ENCODE data around the gene PRKCA. TPM values are rescaled to one million over a fixed set of nuclear protein-coding genes. Genes with fewer than 3 reads are reported as not detected.
A peak's percentile ranks its signal among the peaks of the same experiment; 100 is the strongest.

Gene PRKCA
- total and polyA plus RNA-seq, 9 of the 15 experiments (the other 6 are each of a cell fraction or from before 2014, with no cell fraction given) = 3.2 to 33.0 (median 17.8) TPM

- TF ChIP-seq, protein P1, sequence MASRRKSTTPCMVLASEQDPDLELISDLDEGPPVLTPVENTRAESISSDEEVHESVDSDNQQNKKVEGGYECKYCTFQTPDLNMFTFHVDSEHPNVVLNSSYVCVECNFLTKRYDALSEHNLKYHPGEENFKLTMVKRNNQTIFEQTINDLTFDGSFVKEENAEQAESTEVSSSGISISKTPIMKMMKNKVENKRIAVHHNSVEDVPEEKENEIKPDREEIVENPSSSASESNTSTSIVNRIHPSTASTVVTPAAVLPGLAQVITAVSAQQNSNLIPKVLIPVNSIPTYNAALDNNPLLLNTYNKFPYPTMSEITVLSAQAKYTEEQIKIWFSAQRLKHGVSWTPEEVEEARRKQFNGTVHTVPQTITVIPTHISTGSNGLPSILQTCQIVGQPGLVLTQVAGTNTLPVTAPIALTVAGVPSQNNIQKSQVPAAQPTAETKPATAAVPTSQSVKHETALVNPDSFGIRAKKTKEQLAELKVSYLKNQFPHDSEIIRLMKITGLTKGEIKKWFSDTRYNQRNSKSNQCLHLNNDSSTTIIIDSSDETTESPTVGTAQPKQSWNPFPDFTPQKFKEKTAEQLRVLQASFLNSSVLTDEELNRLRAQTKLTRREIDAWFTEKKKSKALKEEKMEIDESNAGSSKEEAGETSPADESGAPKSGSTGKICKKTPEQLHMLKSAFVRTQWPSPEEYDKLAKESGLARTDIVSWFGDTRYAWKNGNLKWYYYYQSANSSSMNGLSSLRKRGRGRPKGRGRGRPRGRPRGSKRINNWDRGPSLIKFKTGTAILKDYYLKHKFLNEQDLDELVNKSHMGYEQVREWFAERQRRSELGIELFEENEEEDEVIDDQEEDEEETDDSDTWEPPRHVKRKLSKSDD (conservative IDR thresholded peaks at IDR 0.05; ENCODE audit: low read length) = no peak
- no peak for TF ChIP-seq PML (IDR thresholded peaks at IDR 0.05; ENCODE audit: low read length)
- no peak for TF ChIP-seq GTF2A2 (tag; IDR thresholded peaks at IDR 0.05)
- no peak for TF ChIP-seq RHOXF2B (CRISPR knock-in tag; conservative IDR thresholded peaks at IDR 0.05)
- TF ChIP-seq NFE2 (IDR thresholded peaks at IDR 0.05; ENCODE audit: low read depth) = no peak
- no peak for TF ChIP-seq ZFPM2 (CRISPR knock-in tag; IDR thresholded peaks at IDR 0.05)
- TF ChIP-seq MCM7 (IDR thresholded peaks at IDR 0.05) = no peak
- TF ChIP-seq ZNF282 (CRISPR knock-in tag; IDR thresholded peaks at IDR 0.05) = no peak
- no peak for TF ChIP-seq PTRF (tag; IDR thresholded peaks at IDR 0.05)
- TF ChIP-seq RAD21 (CRISPR knock-in tag; conservative IDR thresholded peaks at IDR 0.05 in 1 of 2, IDR thresholded peaks at IDR 0.05 in 1 of 2) = no peak
- TF ChIP-seq ETV1 (tag; conservative IDR thresholded peaks at IDR 0.05; ENCODE audit: low read depth) = 0 out of 2 replicates have a peak, but pooled peaks have one; percentile 45
- TF ChIP-seq, protein P2, sequence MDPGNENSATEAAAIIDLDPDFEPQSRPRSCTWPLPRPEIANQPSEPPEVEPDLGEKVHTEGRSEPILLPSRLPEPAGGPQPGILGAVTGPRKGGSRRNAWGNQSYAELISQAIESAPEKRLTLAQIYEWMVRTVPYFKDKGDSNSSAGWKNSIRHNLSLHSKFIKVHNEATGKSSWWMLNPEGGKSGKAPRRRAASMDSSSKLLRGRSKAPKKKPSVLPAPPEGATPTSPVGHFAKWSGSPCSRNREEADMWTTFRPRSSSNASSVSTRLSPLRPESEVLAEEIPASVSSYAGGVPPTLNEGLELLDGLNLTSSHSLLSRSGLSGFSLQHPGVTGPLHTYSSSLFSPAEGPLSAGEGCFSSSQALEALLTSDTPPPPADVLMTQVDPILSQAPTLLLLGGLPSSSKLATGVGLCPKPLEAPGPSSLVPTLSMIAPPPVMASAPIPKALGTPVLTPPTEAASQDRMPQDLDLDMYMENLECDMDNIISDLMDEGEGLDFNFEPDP (CRISPR knock-in tag; IDR thresholded peaks at IDR 0.05) = no peak
- TF ChIP-seq, protein P3, sequence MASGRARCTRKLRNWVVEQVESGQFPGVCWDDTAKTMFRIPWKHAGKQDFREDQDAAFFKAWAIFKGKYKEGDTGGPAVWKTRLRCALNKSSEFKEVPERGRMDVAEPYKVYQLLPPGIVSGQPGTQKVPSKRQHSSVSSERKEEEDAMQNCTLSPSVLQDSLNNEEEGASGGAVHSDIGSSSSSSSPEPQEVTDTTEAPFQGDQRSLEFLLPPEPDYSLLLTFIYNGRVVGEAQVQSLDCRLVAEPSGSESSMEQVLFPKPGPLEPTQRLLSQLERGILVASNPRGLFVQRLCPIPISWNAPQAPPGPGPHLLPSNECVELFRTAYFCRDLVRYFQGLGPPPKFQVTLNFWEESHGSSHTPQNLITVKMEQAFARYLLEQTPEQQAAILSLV (tag; IDR thresholded peaks at IDR 0.05) = no peak
- TF ChIP-seq, protein P4, sequence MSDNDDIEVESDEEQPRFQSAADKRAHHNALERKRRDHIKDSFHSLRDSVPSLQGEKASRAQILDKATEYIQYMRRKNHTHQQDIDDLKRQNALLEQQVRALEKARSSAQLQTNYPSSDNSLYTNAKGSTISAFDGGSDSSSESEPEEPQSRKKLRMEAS (CRISPR knock-in tag; IDR thresholded peaks at IDR 0.05) = no peak
- TF ChIP-seq XRCC4 (IDR thresholded peaks at IDR 0.05; ENCODE audit: extremely low read depth, insufficient read depth, insufficient read length) = no peak
- TF ChIP-seq ASH1L (IDR thresholded peaks at IDR 0.05; ENCODE audit: borderline replicate concordance, low read depth, partially characterized antibody) = no peak
- TF ChIP-seq CREB3L1 (IDR thresholded peaks at IDR 0.05; ENCODE audit: borderline replicate concordance, low read depth) = no peak
- TF ChIP-seq PHF20 (IDR thresholded peaks at IDR 0.05; ENCODE audit: partially characterized antibody) = peak; percentile 39
- TF ChIP-seq ARID3A (IDR thresholded peaks at IDR 0.05; ENCODE audit: borderline replicate concordance, low read depth, low read length) = no peak
Measured at GRCh38 chr17:66301864-66302741, at the start of gene PRKCA (continued).

All from K562 (cell line).